ENCODE results near the gene TSPAN3. TPM values are rescaled to one million over a fixed set of nuclear protein-coding genes. Genes with fewer than 3 reads are reported as not detected.

TSPAN3 gene
- total RNA-seq, 1 experiment from 2014 or later = 404 TPM

DNA sequence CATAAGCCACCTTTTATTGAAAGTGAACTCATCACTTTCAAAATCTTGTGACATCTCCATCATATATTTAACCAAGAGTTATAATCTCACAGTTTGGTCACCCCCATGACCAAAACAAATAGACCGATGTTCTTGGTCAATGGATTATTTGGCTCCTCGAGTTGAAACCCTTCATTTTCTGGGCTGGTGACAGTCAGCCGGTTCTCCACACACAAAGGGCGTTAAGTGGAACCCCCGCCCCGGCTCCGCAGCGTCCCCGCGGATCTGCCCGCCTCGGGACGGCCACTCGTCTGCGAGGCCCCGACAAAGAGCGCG is 772 bp downstream of the TSPAN3 start:
- peaks cover 58% of the 10 kb centered on the region for H3K4me1 Mint-ChIP-seq (ENCODE audit: low read depth, unreplicated experiment)
- CTCF ChIA-PET = interaction anchor here (0.5 to 0.8 kb wide), 2 partner anchors 11 to 422 kb away, joined by 3 to 4 read pairs; no protein-coding TSS in a partner anchor
- TF ChIP-seq, protein P1, sequence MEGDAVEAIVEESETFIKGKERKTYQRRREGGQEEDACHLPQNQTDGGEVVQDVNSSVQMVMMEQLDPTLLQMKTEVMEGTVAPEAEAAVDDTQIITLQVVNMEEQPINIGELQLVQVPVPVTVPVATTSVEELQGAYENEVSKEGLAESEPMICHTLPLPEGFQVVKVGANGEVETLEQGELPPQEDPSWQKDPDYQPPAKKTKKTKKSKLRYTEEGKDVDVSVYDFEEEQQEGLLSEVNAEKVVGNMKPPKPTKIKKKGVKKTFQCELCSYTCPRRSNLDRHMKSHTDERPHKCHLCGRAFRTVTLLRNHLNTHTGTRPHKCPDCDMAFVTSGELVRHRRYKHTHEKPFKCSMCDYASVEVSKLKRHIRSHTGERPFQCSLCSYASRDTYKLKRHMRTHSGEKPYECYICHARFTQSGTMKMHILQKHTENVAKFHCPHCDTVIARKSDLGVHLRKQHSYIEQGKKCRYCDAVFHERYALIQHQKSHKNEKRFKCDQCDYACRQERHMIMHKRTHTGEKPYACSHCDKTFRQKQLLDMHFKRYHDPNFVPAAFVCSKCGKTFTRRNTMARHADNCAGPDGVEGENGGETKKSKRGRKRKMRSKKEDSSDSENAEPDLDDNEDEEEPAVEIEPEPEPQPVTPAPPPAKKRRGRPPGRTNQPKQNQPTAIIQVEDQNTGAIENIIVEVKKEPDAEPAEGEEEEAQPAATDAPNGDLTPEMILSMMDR (IDR thresholded peaks at IDR 0.05; ENCODE audit: unreplicated experiment) = no peak
- peak overlapping the region; percentile 95 for H3K27ac Mint-ChIP-seq (ENCODE audit: unreplicated experiment)
- intact Hi-C loops (cut with micrococcal nuclease; ENCODE audit: unreplicated experiment) = no loop called here
- BruUV-seq (replicated peaks) = no TSS peak
- peaks cover 35% of the 10 kb centered on the region for H3K27me3 Mint-ChIP-seq (ENCODE audit: unreplicated experiment)
- H3K36me3 Mint-ChIP-seq (ENCODE audit: insufficient read depth, unreplicated experiment) = peaks cover 50% of the 10 kb centered on the region
- H3K9me3 Mint-ChIP-seq (ENCODE audit: low read depth, unreplicated experiment) = no peaks in the 10 kb centered on the region
- peak overlapping the region; percentile 84 for H3K4me3 Mint-ChIP-seq (ENCODE audit: low read depth, unreplicated experiment)
- DNase-seq = no peak

DNA sequence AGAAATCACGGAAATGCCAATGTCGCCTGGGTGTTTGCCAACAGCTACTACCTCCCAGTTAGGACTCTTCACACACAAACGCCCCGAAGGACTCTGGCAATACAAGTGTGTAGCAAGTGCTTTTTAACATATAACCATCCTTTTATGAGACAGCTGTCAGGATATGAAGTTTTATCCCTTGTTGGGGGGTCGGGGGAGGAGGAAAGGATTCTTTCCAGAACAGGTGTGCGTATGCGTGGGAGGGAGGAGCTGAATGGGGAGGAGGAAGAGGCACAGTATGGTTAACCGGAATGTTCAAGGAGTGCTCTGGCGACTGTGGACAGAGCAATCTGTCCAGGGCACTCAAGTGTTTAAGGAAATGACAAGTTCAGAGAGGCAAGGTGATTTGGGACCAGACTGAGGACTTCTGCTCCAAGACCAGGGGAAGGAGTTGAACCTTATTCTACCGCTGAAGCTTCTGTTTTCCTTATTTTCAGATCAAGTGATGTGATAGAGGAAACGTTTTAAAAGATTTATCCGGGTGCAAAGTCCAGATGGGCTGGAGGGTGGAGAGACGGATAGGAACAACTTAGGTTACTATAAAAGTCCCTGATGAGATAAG is 1.3 kb downstream of the TSPAN3 start:
- Mint-ChIP-seq H3K36me3 (ENCODE audit: insufficient read depth, unreplicated experiment) (peaks cover 50% of the 10 kb centered on the region), H3K4me1 (ENCODE audit: low read depth, unreplicated experiment) (peaks cover 60% of the 10 kb centered on the region), H3K27ac (ENCODE audit: unreplicated experiment) (peak overlapping the region; percentile 95), H3K4me3 (ENCODE audit: low read depth, unreplicated experiment) (peak overlapping the region; percentile 84), H3K9me3 (ENCODE audit: low read depth, unreplicated experiment) (no peaks in the 10 kb centered on the region), H3K27me3 (ENCODE audit: unreplicated experiment) (peaks cover 30% of the 10 kb centered on the region)
- BruUV-seq (replicated peaks) = no TSS peak
- CTCF ChIA-PET = interaction anchor here (0.5 to 1.1 kb wide), 3 partner anchors 11 to 474 kb away, joined by 3 to 4 read pairs (median 3); no protein-coding TSS in a partner anchor
- intact Hi-C loops (cut with micrococcal nuclease; ENCODE audit: unreplicated experiment) = no loop called here
- peak; percentile 57 for DNase-seq
- TF ChIP-seq, protein P1 (IDR thresholded peaks at IDR 0.05; ENCODE audit: unreplicated experiment) = no peak

DNA sequence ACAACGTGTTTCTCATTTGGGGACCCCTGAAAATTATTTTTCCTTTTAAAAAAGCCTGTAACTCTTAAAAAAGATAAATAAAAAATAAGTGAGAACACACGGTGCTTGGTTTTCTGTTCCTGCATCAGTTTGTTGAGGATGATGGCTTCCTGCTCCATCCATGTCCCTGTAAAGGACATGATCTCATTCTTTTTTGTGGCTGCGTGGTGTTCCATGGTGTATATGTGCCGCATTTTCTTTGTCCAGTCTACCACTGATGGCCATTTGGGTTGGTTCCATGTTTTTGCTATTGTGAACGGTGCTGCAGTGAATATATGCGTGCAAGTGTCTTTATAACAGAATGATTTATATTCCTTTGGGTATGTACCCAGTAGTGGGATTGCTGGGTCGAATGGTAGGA is 2.3 kb downstream of the TSPAN3 start:
- Mint-ChIP-seq H3K9me3 (ENCODE audit: low read depth, unreplicated experiment) (no peaks in the 10 kb centered on the region), H3K27ac (ENCODE audit: unreplicated experiment) (peak overlapping the region; percentile 95), H3K36me3 (ENCODE audit: insufficient read depth, unreplicated experiment) (peaks cover 50% of the 10 kb centered on the region), H3K27me3 (ENCODE audit: unreplicated experiment) (peaks cover 20% of the 10 kb centered on the region), H3K4me3 (ENCODE audit: low read depth, unreplicated experiment) (peak overlapping the region; percentile 84), H3K4me1 (ENCODE audit: low read depth, unreplicated experiment) (peaks cover 69% of the 10 kb centered on the region)
- TF ChIP-seq, protein P1 (IDR thresholded peaks at IDR 0.05; ENCODE audit: unreplicated experiment) = no peak
- intact Hi-C loops (cut with micrococcal nuclease; ENCODE audit: unreplicated experiment) = no loop called here
- CTCF ChIA-PET = interaction anchor here (1.1 kb wide), 1 partner anchor 36 kb away, joined by 3 read pairs; no protein-coding TSS in a partner anchor
- DNase-seq = no peak
- BruUV-seq (replicated peaks) = TSS peak; percentile 34

DNA sequence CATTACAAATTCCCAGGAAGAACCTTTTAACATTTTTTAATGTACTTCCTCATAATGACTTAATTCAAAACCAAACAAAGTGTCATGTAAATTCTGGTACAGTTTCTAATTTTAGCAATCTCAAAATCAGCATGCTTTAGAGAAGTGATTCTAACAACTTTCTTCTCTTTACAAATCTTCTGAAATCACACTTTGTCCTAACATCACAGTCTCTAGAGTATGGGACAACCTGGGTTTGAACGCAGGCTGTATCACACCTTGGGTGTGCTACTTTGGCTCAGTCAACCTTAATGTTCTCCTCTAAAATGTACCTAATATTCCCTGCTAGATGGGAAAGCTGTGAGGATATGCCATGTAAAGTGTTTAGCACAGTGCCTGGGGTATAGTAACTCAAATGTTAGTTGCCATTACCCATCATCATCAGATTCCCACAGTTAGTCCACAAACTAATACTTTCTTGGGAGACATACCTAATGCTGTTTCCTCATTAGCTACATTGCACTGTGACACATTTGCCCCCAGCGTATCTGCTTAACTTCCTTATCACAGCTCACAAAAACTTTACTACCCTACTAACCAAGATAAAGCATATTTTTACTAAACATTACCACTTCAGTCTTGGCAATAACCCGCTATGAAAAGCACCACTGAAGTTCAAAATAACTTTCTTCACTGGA is 3.1 kb downstream of the TSPAN3 start:
- H3K4me3 Mint-ChIP-seq (ENCODE audit: low read depth, unreplicated experiment) = peak overlapping the region; percentile 84

More for the DNA sequence above, 3.1 kb downstream of the TSPAN3 start:
- DNase-seq = no peak
- no peaks in the 10 kb centered on the region for H3K9me3 Mint-ChIP-seq (ENCODE audit: low read depth, unreplicated experiment)
- CTCF ChIA-PET = interaction anchor here (1.1 kb wide), 1 partner anchor 36 kb away, joined by 3 read pairs; no protein-coding TSS in a partner anchor
- H3K36me3 Mint-ChIP-seq (ENCODE audit: insufficient read depth, unreplicated experiment) = peaks cover 50% of the 10 kb centered on the region
- peaks cover 13% of the 10 kb centered on the region for H3K27me3 Mint-ChIP-seq (ENCODE audit: unreplicated experiment)
- BruUV-seq (replicated peaks) = TSS peak; percentile 65
- intact Hi-C loops (cut with micrococcal nuclease; ENCODE audit: unreplicated experiment) = no loop called here
- TF ChIP-seq, protein P1 (IDR thresholded peaks at IDR 0.05; ENCODE audit: unreplicated experiment) = no peak
- peaks cover 77% of the 10 kb centered on the region for H3K4me1 Mint-ChIP-seq (ENCODE audit: low read depth, unreplicated experiment)
- H3K27ac Mint-ChIP-seq (ENCODE audit: unreplicated experiment) = peak overlapping the region; percentile 95

All from Calu3 (cell line).